Hepatocyte (in vitro differentiated cells): ENCODE measurements around the gene PIF1. TPM values are rescaled to one million over a fixed set of nuclear protein-coding genes. Genes with fewer than 3 reads are reported as not detected.

Source experiments
- DNase-seq: peaks from one replicate; pipeline ENCODE4 v3.0.0-alpha.2; 2016; ENCODE audit warnings: low spot score
- H2AFZ ChIP-seq: fragments of 200-600 bp; sonication (generic); 2 replicates; pipeline ENCODE4 v1.6.0; 2016; ENCODE audit warnings: antibody characterized with exemption, mild to moderate bottlenecking
- H3K27ac ChIP-seq: fragments of 200-600 bp; sonication (generic); 2 replicates; pipeline ENCODE4 v1.5.1; 2016; ENCODE audit warnings: mild to moderate bottlenecking
- H3K27me3 ChIP-seq: fragments of 200-600 bp; sonication (generic); 2 replicates; pipeline ENCODE4 v1.6.1; 2016
- H3K36me3 ChIP-seq: fragments of 200-600 bp; sonication (generic); replicated peaks from 2 replicates; pipeline ENCODE4 v1.5.1; 2016; ENCODE audit warnings: low read depth; ENCODE audit not compliant: insufficient read depth
- H3K4me1 ChIP-seq: fragments of 200-600 bp; sonication (generic); 2 replicates; pipeline ENCODE4 v1.5.1; 2016; ENCODE audit warnings: mild to moderate bottlenecking, moderate library complexity; ENCODE audit not compliant: insufficient read depth
- H3K4me2 ChIP-seq: fragments of 200-600 bp; sonication (generic); 2 replicates; pipeline ENCODE4 v1.6.0; 2016
- H3K4me3 ChIP-seq: fragments of 200-600 bp; sonication (generic); 2 replicates; pipeline ENCODE4 v1.5.1; 2016; ENCODE audit warnings: mild to moderate bottlenecking
- H3K79me2 ChIP-seq: fragments of 200-600 bp; sonication (generic); 2 replicates; pipeline ENCODE4 v1.6.0; 2017; ENCODE audit warnings: mild to moderate bottlenecking
- H3K9me2 ChIP-seq: fragments of 200-600 bp; sonication (generic); replicated peaks from 2 replicates; pipeline ENCODE4 v1.6.0; 2017; ENCODE audit warnings: mild to moderate bottlenecking; ENCODE audit not compliant: insufficient read depth
- H3K9me3 ChIP-seq: fragments of 200-600 bp; sonication (generic); 2 replicates; pipeline ENCODE4 v1.5.1; 2016; ENCODE audit warnings: low read depth, mild to moderate bottlenecking
- H4K20me1 ChIP-seq: fragments of 200-600 bp; sonication (generic); 2 replicates; pipeline ENCODE4 v1.6.0; 2016; ENCODE audit warnings: mild to moderate bottlenecking; ENCODE audit not compliant: insufficient read depth, poor library complexity, severe bottlenecking
- EZH2 ChIP-seq: fragments of 200-600 bp; sonication (generic); IDR thresholded peaks from 2 replicates; pipeline ENCODE4 v1.6.1; 2016; ENCODE audit warnings: antibody characterized with exemption, mild to moderate bottlenecking, borderline replicate concordance
- EZH2phosphoT487 ChIP-seq: fragments of 200-600 bp; sonication (generic); IDR thresholded peaks from one replicate; pipeline ENCODE4 v1.6.1; 2018; ENCODE audit warnings: antibody characterized with exemption, mild to moderate bottlenecking, low read depth, moderate library complexity; ENCODE audit not compliant: unreplicated experiment, severe bottlenecking
- WGBS: methylation state at CpG from one replicate; pipeline ENCODE4 v1.1.6; 2016; ENCODE audit warnings: low lambda C conversion rate; ENCODE audit errors: missing lambda C conversion rate; 5-methylcytosine and 5-hydroxymethylcytosine counted together
- polyA plus RNA-seq: library from polyadenylated mRNA; unstranded; fragments of >200 nt; fragmentation: Nextera tagmentation; extraction: Ambion mirVana; gene quantifications from 2 replicates; pipeline ENCODE4 v1.2.1, GENCODE V29; 2016
- total RNA-seq: library from RNA; depleted of rRNA; stranded (reverse); fragments of >200 nt; gene quantifications from 2 replicates; pipeline ENCODE4 v1.2.3, GENCODE V29; 2014
- TF ChIP-seq, protein P1 (sequence below): fragments of 200-600 bp; sonication (generic); IDR thresholded peaks from 2 replicates; pipeline ENCODE4 v1.5.1; 2016; ENCODE audit warnings: antibody characterized with exemption, mild to moderate bottlenecking; ENCODE audit not compliant: poor library complexity

PIF1 gene
- total and polyA plus RNA-seq, 2 experiments from 2014 or later = 1.5 to 3.3 TPM

DNA sequence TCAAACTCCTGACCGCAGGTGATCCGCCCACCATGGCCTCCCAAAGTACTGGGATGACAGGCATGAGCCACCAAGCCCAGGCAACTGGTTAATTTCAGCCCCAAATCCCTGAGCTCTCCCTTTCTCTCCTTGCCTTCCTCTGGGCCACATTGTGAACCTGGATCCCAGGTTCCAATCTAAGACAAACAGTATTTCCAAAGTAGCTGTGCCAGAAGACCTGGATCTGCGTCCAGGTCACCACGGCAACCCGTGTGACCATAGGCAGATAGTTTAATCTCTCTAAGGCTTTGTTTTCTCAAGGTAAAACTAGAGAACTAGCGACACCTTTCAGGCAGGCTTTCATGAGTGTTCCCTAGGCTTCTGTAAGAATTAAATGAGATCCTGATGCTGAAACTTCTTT is 44.1 kb downstream of the PIF1 start:
- Histone ChIP-seq H4K20me1 (no peaks in the 10 kb centered on the region), H3K27me3 (no peaks in the 10 kb centered on the region), H3K9me3 (no peaks in the 10 kb centered on the region), H3K9me2 (no peaks in the 10 kb centered on the region), H3K4me3 (no peak overlapping the region), H2AFZ (no peak overlapping the region), H3K4me1 (peaks cover 2% of the 10 kb centered on the region), H3K4me2 (no peak overlapping the region), H3K79me2 (no peaks in the 10 kb centered on the region), H3K36me3 (no peaks in the 10 kb centered on the region), H3K27ac (no peak overlapping the region)
- TF ChIP-seq EZH2 (no peak), EZH2phosphoT487 (no peak)
- TF ChIP-seq, protein P1, sequence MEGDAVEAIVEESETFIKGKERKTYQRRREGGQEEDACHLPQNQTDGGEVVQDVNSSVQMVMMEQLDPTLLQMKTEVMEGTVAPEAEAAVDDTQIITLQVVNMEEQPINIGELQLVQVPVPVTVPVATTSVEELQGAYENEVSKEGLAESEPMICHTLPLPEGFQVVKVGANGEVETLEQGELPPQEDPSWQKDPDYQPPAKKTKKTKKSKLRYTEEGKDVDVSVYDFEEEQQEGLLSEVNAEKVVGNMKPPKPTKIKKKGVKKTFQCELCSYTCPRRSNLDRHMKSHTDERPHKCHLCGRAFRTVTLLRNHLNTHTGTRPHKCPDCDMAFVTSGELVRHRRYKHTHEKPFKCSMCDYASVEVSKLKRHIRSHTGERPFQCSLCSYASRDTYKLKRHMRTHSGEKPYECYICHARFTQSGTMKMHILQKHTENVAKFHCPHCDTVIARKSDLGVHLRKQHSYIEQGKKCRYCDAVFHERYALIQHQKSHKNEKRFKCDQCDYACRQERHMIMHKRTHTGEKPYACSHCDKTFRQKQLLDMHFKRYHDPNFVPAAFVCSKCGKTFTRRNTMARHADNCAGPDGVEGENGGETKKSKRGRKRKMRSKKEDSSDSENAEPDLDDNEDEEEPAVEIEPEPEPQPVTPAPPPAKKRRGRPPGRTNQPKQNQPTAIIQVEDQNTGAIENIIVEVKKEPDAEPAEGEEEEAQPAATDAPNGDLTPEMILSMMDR = no peak
- DNase-seq = no peak
- 72% methylated on average over 6 of the region's 6 CpGs for WGBS

DNA sequence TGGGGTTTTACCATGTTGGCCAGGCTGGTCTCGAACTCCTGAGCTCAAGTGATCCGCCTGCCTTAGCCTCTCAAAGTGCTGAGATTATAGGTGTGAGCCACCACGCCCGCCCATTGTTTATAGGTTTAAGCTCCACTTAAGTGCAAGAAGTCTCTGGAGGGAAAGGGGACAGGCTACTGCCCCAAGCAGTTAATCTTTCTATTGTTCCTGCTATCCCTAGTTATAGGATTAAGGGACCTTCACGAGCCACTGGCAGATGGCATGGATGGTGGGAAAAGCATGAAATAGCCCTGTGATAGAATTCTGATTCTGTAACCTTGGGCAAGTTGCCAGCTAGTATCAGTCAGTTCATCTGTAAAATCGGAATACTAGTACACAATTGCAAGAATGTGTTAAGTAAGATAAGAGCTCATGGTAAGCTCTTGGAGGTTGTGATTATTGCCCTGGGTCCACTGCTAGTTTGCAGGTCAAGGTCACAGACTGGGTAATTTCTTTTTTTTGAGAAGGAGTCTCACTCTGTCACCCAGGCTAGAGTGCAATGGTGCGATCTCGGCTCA is 44.8 kb downstream of the PIF1 start:
- TF ChIP-seq EZH2phosphoT487 (no peak), EZH2 (no peak)
- TF ChIP-seq, protein P1 = no peak
- Histone ChIP-seq H4K20me1 (no peaks in the 10 kb centered on the region), H3K27ac (no peak overlapping the region), H3K4me1 (peaks cover 6% of the 10 kb centered on the region), H3K9me3 (no peaks in the 10 kb centered on the region), H3K27me3 (no peaks in the 10 kb centered on the region), H3K79me2 (no peaks in the 10 kb centered on the region), H3K4me3 (no peak overlapping the region), H3K9me2 (no peaks in the 10 kb centered on the region), H3K36me3 (no peaks in the 10 kb centered on the region), H2AFZ (no peak overlapping the region), H3K4me2 (no peak overlapping the region)
- DNase-seq = no peak
- 90% methylated on average over 7 of the region's 8 CpGs for WGBS

DNA sequence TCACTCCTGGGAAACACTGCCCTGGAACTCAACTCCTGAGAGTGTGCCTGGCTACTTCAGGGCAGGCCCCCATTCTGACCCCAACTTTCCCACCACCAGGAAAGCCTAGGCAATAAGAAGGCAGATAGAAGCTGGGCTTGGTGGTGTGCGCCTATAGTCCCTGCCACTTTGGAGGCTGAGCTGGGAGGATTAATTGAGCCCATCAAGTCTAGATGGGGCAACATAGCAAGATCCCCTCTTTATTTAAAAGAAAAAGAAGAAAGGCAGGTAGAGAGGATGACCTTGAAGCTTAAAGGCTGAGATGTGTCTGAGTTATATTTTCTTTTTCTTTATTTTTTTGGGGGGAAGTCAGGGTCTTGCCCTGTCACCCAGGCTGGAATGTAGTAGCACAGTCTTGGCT is 45.8 kb downstream of the PIF1 start:
- 95% methylated on average over 1 of the region's 1 CpG for WGBS
- H3K4me2 ChIP-seq = no peak overlapping the region

More for the DNA sequence above, 45.8 kb downstream of the PIF1 start:
- Histone ChIP-seq H3K9me3 (no peaks in the 10 kb centered on the region), H4K20me1 (no peaks in the 10 kb centered on the region), H3K27ac (no peak overlapping the region), H3K9me2 (no peaks in the 10 kb centered on the region), H3K4me1 (peaks cover 6% of the 10 kb centered on the region), H2AFZ (no peak overlapping the region), H3K79me2 (no peaks in the 10 kb centered on the region), H3K4me3 (no peak overlapping the region), H3K27me3 (no peaks in the 10 kb centered on the region), H3K36me3 (no peaks in the 10 kb centered on the region)
- TF ChIP-seq EZH2phosphoT487 (no peak), EZH2 (no peak)
- TF ChIP-seq, protein P1 = no peak
- DNase-seq = no peak
